Mesenchymal stem cell (in vitro differentiated cells and primary cell): ENCODE data around the gene DPYSL5.

Experiments used
- DNase-seq: peaks from one replicate; pipeline ENCODE4 v3.0.0-alpha.2; 2013
- H2AFZ ChIP-seq: one replicate; pipeline ENCODE4 v1.6.1; 2013; ENCODE audit warnings: low read depth, mild to moderate bottlenecking, control low read depth, inconsistent platforms, low read length, moderate library complexity
- H2AK5ac ChIP-seq: 2 replicates; pipeline ENCODE4 v1.6.1; 2013; ENCODE audit warnings: low read length, moderate library complexity, mild to moderate bottlenecking, inconsistent platforms; ENCODE audit not compliant: severe bottlenecking
- H2BK120ac ChIP-seq: one replicate; pipeline ENCODE4 v1.6.1; 2013; ENCODE audit warnings: low read depth, mild to moderate bottlenecking, inconsistent platforms, low read length, moderate library complexity
- H2BK12ac ChIP-seq, 2 experiments: one replicate each; pipeline ENCODE4 v1.6.1; 2013; ENCODE audit warnings: inconsistent platforms in 2 of 2, low read length in 2 of 2, mild to moderate bottlenecking in 2 of 2, moderate library complexity in 2 of 2, control low read depth in 1 of 2
- H2BK15ac ChIP-seq: one replicate; pipeline ENCODE4 v1.6.1; 2013; ENCODE audit warnings: mild to moderate bottlenecking, low read depth, inconsistent platforms; ENCODE audit not compliant: poor library complexity, severe bottlenecking
- H2BK5ac ChIP-seq: 2 replicates; pipeline ENCODE4 v1.6.1; 2013; ENCODE audit warnings: low read depth, mild to moderate bottlenecking, low read length, control low read depth, inconsistent platforms; ENCODE audit not compliant: poor library complexity, severe bottlenecking
- H3K14ac ChIP-seq, 2 experiments: one replicate each; pipeline ENCODE4 v1.6.1; 2013; ENCODE audit warnings: inconsistent platforms in 2 of 2, low read length in 2 of 2, control low read depth in 1 of 2, mild to moderate bottlenecking in 1 of 2, moderate library complexity in 1 of 2
- H3K18ac ChIP-seq, 2 experiments: one replicate each; pipeline ENCODE4 v1.6.1; 2013; ENCODE audit warnings: inconsistent platforms in 2 of 2, low read length in 2 of 2, control low read depth in 1 of 2, low read depth in 1 of 2, mild to moderate bottlenecking in 1 of 2
- H3K23ac ChIP-seq, 2 experiments: one replicate each; pipeline ENCODE4 v1.6.1; 2013; ENCODE audit warnings: inconsistent platforms in 2 of 2, low read length in 2 of 2, mild to moderate bottlenecking in 2 of 2, moderate library complexity in 2 of 2, control low read depth in 1 of 2
- H3K27ac ChIP-seq: 2 replicates; pipeline ENCODE4 v1.5.1; 2013; ENCODE audit warnings: mild to moderate bottlenecking, moderate library complexity, low read length, control low read depth, inconsistent platforms; ENCODE audit not compliant: poor library complexity, severe bottlenecking
- H3K27me3 ChIP-seq, 2 experiments: 2 replicates each; pipeline versions ENCODE4 v1.6.1 to v1.7.0; 2013; ENCODE audit warnings: low read length in 2 of 2, mild to moderate bottlenecking in 2 of 2, moderate library complexity in 2 of 2, control low read depth in 1 of 2, inconsistent platforms in 1 of 2; ENCODE audit not compliant: control insufficient read depth in 1 of 2, insufficient read depth in 1 of 2
- H3K36me3 ChIP-seq, 2 experiments: 2 replicates each; pipeline versions ENCODE4 v1.6.1 to v1.7.0; 2013; ENCODE audit warnings: low read length in 2 of 2, control low read depth in 1 of 2, inconsistent platforms in 1 of 2, low read depth in 1 of 2, mild to moderate bottlenecking in 1 of 2; ENCODE audit not compliant: insufficient read depth in 2 of 2, control insufficient read depth in 1 of 2
- H3K4ac ChIP-seq, 2 experiments: one replicate each; pipeline ENCODE4 v1.6.1; 2013; ENCODE audit warnings: inconsistent platforms in 2 of 2, low read length in 2 of 2, mild to moderate bottlenecking in 2 of 2, moderate library complexity in 2 of 2, control low read depth in 1 of 2, low read depth in 1 of 2
- H3K4me1 ChIP-seq: 2 replicates; pipeline ENCODE4 v1.6.1; 2013; ENCODE audit warnings: low read depth, low read length, control low read depth; ENCODE audit not compliant: control insufficient read depth, insufficient read depth
- H3K4me2 ChIP-seq: 2 replicates; pipeline ENCODE4 v1.6.1; 2013; ENCODE audit warnings: low read length, mild to moderate bottlenecking, inconsistent platforms; ENCODE audit not compliant: poor library complexity, severe bottlenecking
- H3K4me3 ChIP-seq, 2 experiments: 2 replicates each; pipeline versions ENCODE4 v1.5.1 to v1.7.0; 2013; ENCODE audit warnings: low read length in 2 of 2, mild to moderate bottlenecking in 2 of 2, control low read depth in 1 of 2, low read depth in 1 of 2; ENCODE audit not compliant: insufficient read depth in 1 of 2
- H3K79me1 ChIP-seq: replicated peaks from 2 replicates; pipeline ENCODE4 v1.6.1; 2013; ENCODE audit warnings: mild to moderate bottlenecking, control low read depth, low read length, inconsistent platforms; ENCODE audit not compliant: poor library complexity, severe bottlenecking
- H3K9ac ChIP-seq: 2 replicates; pipeline ENCODE4 v1.7.0; 2013; ENCODE audit warnings: mild to moderate bottlenecking, low read length, moderate library complexity
- H3K9me3 ChIP-seq: 2 replicates; pipeline ENCODE4 v1.7.0; 2013; ENCODE audit warnings: mild to moderate bottlenecking, low read length; ENCODE audit not compliant: control insufficient read depth
- H4K8ac ChIP-seq: one replicate; pipeline ENCODE4 v1.6.1; 2013; ENCODE audit warnings: inconsistent platforms, mild to moderate bottlenecking, low read length, moderate library complexity
- H4K91ac ChIP-seq: one replicate; pipeline ENCODE4 v1.6.1; 2013; ENCODE audit warnings: mild to moderate bottlenecking, low read length, inconsistent platforms
- WGBS: methylation state at CpG from one replicate; pipeline ENCODE4 v1.1.7; 2013; ENCODE audit warnings: mixed read lengths; 5-methylcytosine and 5-hydroxymethylcytosine counted together

DPYSL5 gene

DNA sequence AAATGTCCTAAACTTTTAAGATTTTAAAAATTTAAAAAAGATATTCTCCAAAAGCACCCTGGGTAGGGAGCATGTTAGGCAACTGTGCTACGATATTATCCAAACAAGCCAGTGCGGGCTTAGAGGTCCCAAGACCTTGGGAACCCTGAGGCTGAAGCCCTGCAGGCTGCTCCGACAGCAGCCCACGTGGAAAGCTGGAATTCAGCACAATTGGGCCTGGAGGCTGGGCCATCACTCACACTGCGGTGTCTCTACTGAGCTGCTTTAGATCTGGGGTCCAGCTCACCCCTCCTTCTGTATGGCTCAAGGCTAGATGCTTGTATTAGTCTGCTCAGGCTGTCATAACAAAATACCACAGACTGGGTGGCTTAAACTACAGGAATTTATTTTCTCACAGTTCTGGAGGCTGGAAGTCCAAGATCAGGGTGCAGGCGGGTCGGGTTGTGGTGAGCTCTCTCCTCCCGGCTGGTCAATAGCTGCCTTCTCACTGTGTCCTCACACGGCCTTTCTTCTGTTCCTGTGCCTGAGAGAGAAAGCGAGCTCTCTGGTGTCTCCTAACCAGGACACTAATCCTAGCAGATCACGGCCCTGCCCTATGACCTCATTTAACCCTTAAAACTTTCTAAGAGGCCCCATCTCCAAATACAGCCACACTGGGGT lies 42.5 kb downstream of the DPYSL5 start:
- Histone ChIP-seq H3K36me3 (no peaks in the 10 kb centered on the region), H2AFZ (no peak overlapping the region), H4K91ac (no peak overlapping the region), H3K4me3 (no peak overlapping the region), H3K14ac (no peak overlapping the region), H3K9ac (no peak overlapping the region), H2BK12ac (no peak overlapping the region), H2AK5ac (no peak overlapping the region), H3K18ac (no peak overlapping the region), H3K23ac (no peak overlapping the region), H3K79me1 (no peaks in the 10 kb centered on the region), H4K8ac (no peak overlapping the region), H2BK120ac (no peak overlapping the region), H3K4me2 (no peak overlapping the region), H3K9me3 (peaks cover 3% of the 10 kb centered on the region), H3K27me3 (peaks cover 59 to 71% of the 10 kb centered on the region in 2 experiments), H3K4ac (no peak overlapping the region), H2BK15ac (no peak overlapping the region), H3K4me1 (no peaks in the 10 kb centered on the region), H2BK5ac (no peak overlapping the region), H3K27ac (no peak overlapping the region)
- WGBS = 76% methylated on average over 11 of the region's 11 CpGs
- DNase-seq = no peak

DNA sequence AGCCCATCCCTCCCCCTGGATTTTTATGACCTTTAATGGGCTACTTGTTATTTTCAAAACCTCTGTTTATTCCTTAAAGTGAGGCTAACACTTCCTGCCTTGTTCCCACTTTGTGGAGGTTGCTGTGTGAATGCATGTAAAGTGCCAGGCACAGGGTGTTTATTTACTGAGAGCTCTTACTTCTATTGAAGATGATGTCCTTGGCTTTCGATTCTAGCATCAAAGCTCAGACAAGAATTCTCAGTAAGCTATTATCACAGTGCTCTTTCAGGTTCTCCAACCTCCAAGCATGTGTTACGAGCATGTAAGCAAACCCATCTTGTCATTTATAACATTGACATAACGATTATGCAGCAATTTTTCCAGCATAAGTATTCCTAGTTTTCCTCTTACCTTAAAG lies 44.2 kb downstream of the DPYSL5 start:
- H3K79me1 ChIP-seq = no peaks in the 10 kb centered on the region
- H2AK5ac ChIP-seq = no peak overlapping the region
- H3K27me3 ChIP-seq = peaks cover 49 to 62% of the 10 kb centered on the region in 2 experiments
- H3K23ac ChIP-seq = no peak overlapping the region
- DNase-seq = no peak
- H2BK120ac ChIP-seq = no peak overlapping the region
- H2BK5ac ChIP-seq = no peak overlapping the region
- H2BK12ac ChIP-seq = no peak overlapping the region
- no peak overlapping the region for H3K4ac ChIP-seq
- peaks cover 7% of the 10 kb centered on the region for H3K9me3 ChIP-seq
- H3K4me1 ChIP-seq = no peaks in the 10 kb centered on the region
- 82% methylated on average over 3 of the region's 3 CpGs for WGBS
- no peak overlapping the region for H2BK15ac ChIP-seq
- no peak overlapping the region for H3K4me3 ChIP-seq
- no peak overlapping the region for H3K14ac ChIP-seq
- H3K9ac ChIP-seq = no peak overlapping the region
- H3K18ac ChIP-seq = no peak overlapping the region
- H3K36me3 ChIP-seq = no peaks in the 10 kb centered on the region
- H4K8ac ChIP-seq = no peak overlapping the region
- H3K27ac ChIP-seq = no peak overlapping the region
- H3K4me2 ChIP-seq = no peak overlapping the region
- H2AFZ ChIP-seq = no peak overlapping the region
- no peak overlapping the region for H4K91ac ChIP-seq

DNA sequence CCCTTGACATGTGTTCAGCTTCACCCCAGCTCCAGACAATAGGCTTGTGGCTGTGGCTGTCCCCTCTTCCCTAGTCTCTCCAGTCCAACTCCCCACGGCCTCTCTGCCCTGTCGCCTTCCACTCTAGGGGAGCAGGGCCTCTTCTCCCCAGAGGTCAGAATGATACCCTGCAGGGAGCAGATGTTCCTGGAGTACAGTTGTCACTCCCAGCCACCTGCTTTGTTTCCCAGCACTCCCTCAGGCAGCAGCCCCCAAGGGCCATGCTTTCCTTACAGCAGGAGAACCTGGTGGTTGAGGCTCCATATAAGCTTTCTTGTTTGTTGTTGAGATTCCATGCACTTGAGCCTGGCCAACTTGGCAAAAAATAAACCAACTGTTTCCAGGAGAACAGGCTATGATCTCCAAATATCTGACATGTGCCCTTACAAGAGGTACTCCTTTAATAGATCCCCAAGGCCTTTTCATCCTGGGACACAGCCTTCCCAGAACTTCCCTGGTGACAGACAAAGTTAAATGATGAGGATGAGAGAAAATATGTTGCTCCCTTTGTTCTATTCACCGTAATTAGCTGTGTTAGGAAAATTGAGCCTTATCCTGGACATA lies 45.1 kb downstream of the DPYSL5 start:
- WGBS = 80% methylated on average over 3 of the region's 3 CpGs
- Histone ChIP-seq H3K4ac (no peak overlapping the region), H3K9me3 (peaks cover 9% of the 10 kb centered on the region)

DNA sequence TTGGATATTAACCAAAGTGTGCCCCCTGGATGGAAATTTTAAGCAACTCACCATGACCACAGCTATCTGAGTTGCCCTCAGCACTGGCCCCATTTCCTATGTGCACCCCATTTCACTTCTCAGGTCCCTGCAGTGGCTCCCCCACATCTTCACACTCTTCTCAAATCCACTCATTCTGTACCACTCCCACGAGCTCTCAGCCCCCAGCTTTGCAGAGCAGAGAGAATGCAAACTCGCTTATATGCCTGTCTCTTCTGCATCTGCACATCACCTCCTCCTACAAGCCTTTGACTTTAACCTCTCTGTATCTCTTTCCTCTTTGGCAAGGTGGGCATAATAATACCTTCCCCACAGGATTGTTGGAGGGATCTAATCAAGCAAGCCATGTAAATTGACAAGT lies 46.2 kb downstream of the DPYSL5 start:
- Histone ChIP-seq H3K4me2 (no peak overlapping the region), H3K18ac (no peak overlapping the region), H4K91ac (no peak overlapping the region), H2BK12ac (no peak overlapping the region), H2AFZ (no peak overlapping the region), H3K4ac (no peak overlapping the region), H2AK5ac (no peak overlapping the region), H3K27ac (no peak overlapping the region), H3K4me1 (no peaks in the 10 kb centered on the region), H3K9me3 (peaks cover 14% of the 10 kb centered on the region), H3K36me3 (no peaks in the 10 kb centered on the region), H4K8ac (no peak overlapping the region), H3K4me3 (no peak overlapping the region), H3K14ac (no peak overlapping the region), H2BK5ac (no peak overlapping the region), H2BK15ac (no peak overlapping the region), H2BK120ac (no peak overlapping the region), H3K79me1 (no peaks in the 10 kb centered on the region), H3K9ac (no peak overlapping the region), H3K27me3 (peaks cover 39 to 64% of the 10 kb centered on the region in 2 experiments), H3K23ac (no peak overlapping the region)
- no peak for DNase-seq
- 60% methylated on average over 2 of the region's 2 CpGs for WGBS

More for the DNA sequence above, 45.1 kb downstream of the DPYSL5 start:
- Histone ChIP-seq H2BK120ac (no peak overlapping the region), H3K79me1 (no peaks in the 10 kb centered on the region), H3K18ac (no peak overlapping the region), H4K8ac (no peak overlapping the region), H3K36me3 (no peaks in the 10 kb centered on the region), H2BK12ac (no peak overlapping the region), H3K4me1 (no peaks in the 10 kb centered on the region), H2BK15ac (no peak overlapping the region), H2AK5ac (no peak overlapping the region), H3K27ac (no peak overlapping the region), H3K27me3 (peaks cover 44 to 60% of the 10 kb centered on the region in 2 experiments), H2BK5ac (no peak overlapping the region), H3K9ac (no peak overlapping the region), H3K4me2 (no peak overlapping the region), H3K23ac (peak overlapping the region in 1 of 2 experiments; percentile 98), H4K91ac (no peak overlapping the region), H3K14ac (peak overlapping the region in 1 of 2 experiments; percentile 41), H3K4me3 (no peak overlapping the region), H2AFZ (no peak overlapping the region)
- no peak for DNase-seq
